NCI-H2227 treated with DMSO at 0.1 percent for 48 hours (cell line): ENCODE results near the gene RNF26.
A peak's percentile ranks its signal among the peaks of the same experiment; 100 is the strongest.

ENCODE experiments used
- DNase-seq: peaks from one replicate; lab custom pipeline; 2025; lab: John Stamatoyannopoulos, UW

The RNF26 gene

GRCh38 chr11:119355091-119355843 is 20.9 kb downstream of the RNF26 start:
- DNase-seq = no peak

GRCh38 chr11:119356349-119357031 is 22.2 kb downstream of the RNF26 start:
- DNase-seq = no peak

GRCh38 chr11:119357074-119357473 is 22.7 kb downstream of the RNF26 start:
- DNase-seq = no peak

GRCh38 chr11:119359365-119360214 is 25.3 kb downstream of the RNF26 start:
- DNase-seq = no peak

- peak; percentile 36 for DNase-seq
Measured at GRCh38 chr11:119361056-119361787, 26.9 kb downstream of the RNF26 start.

- no peak for DNase-seq
Measured at GRCh38 chr11:119361941-119362725, 27.8 kb downstream of the RNF26 start.

- no peak for DNase-seq
Measured at GRCh38 chr11:119362741-119363080, 28.4 kb downstream of the RNF26 start.

- DNase-seq = no peak
Measured at GRCh38 chr11:119363081-119363850, 28.9 kb downstream of the RNF26 start.

- DNase-seq = no peak
Measured at GRCh38 chr11:119363851-119364590, 29.7 kb downstream of the RNF26 start.

GRCh38 chr11:119365071-119365591 is 30.8 kb downstream of the RNF26 start:
- DNase-seq = no peak

- no peak for DNase-seq
Measured at GRCh38 chr11:119366690-119367620, 32.6 kb downstream of the RNF26 start.

GRCh38 chr11:119367661-119368120 is 33.4 kb downstream of the RNF26 start:
- no peak for DNase-seq

GRCh38 chr11:119368121-119369034 is 34.1 kb downstream of the RNF26 start:
- no peak for DNase-seq

GRCh38 chr11:119369132-119369925 is 35.0 kb downstream of the RNF26 start:
- no peak for DNase-seq

GRCh38 chr11:119370486-119371046 is 36.2 kb downstream of the RNF26 start:
- no peak for DNase-seq

- DNase-seq = no peak
Measured at GRCh38 chr11:119371067-119371601, 36.8 kb downstream of the RNF26 start.
